WTC11 (cell line): ENCODE data around the gene HHAT. TPM values are rescaled to one million over a fixed set of nuclear protein-coding genes. Genes with fewer than 3 reads are reported as not detected.
A peak's percentile ranks its signal among the peaks of the same experiment; 100 is the strongest.

Source experiments
- ATAC-seq: fragments of 200-7000 bp; cut with Tn5 transposase; 2 replicates; pipeline ENCODE4 v1.10.0; 2021; ENCODE audit warnings: mild to moderate bottlenecking, moderate library complexity
- CTCF ChIA-PET: fragments of 300-600 bp; sonication (Branson Sonifier 250); formaldehyde crosslinking; loops from one replicate; lab custom pipeline; 2021; ENCODE audit warnings: antibody characterized with exemption; lab: Charles Lee
- POLR2A ChIA-PET: fragments of 350-600 bp; sonication (Branson Sonifier 250); formaldehyde crosslinking; loops from one replicate; lab custom pipeline; 2021; ENCODE audit warnings: antibody characterized with exemption; lab: Charles Lee
- DNase-seq: peaks from one replicate; pipeline ENCODE4 v3.0.0; 2021; ENCODE audit warnings: low spot score
- H3K27ac Mint-ChIP-seq: 2 replicates; pipeline ENCODE4 v1.8.0; 2021; ENCODE audit warnings: mixed read lengths
- H3K27me3 Mint-ChIP-seq: 2 replicates; pipeline ENCODE4 v1.8.0; 2021; ENCODE audit warnings: low read depth, mild to moderate bottlenecking, moderate library complexity, mixed read lengths
- H3K36me3 Mint-ChIP-seq: 2 replicates; pipeline ENCODE4 v1.8.0; 2021; ENCODE audit warnings: mixed read lengths
- H3K4me1 Mint-ChIP-seq: 2 replicates; pipeline ENCODE4 v1.8.0; 2022; ENCODE audit warnings: mixed read lengths
- H3K4me3 Mint-ChIP-seq: 2 replicates; pipeline ENCODE4 v1.8.0; 2021; ENCODE audit warnings: mild to moderate bottlenecking, moderate library complexity, mixed read lengths
- H3K9me3 Mint-ChIP-seq: 2 replicates; pipeline ENCODE4 v1.8.0; 2021; ENCODE audit warnings: mixed read lengths
- ATF6 ChIP-seq: sonication (generic); formaldehyde crosslinking; IDR thresholded peaks from 2 replicates; pipeline ENCODE4 v1.8.1; 2023; ENCODE audit warnings: mild to moderate bottlenecking, missing genetic modification reagents
- CTCF ChIP-seq: fragments of 200-600 bp; IDR thresholded peaks from 2 replicates; pipeline ENCODE4 v1.8.0; 2022; ENCODE audit warnings: antibody characterized with exemption
- ELF4 ChIP-seq: sonication (generic); formaldehyde crosslinking; IDR thresholded peaks from 2 replicates; pipeline ENCODE4 v1.8.1; 2022; ENCODE audit warnings: low read depth, mild to moderate bottlenecking, moderate library complexity, missing genetic modification reagents
- FOXJ3 ChIP-seq: sonication (generic); formaldehyde crosslinking; IDR thresholded peaks from 2 replicates; pipeline ENCODE4 v1.9.0; 2021; ENCODE audit warnings: missing genetic modification reagents, mild to moderate bottlenecking, borderline replicate concordance
- GTF2I ChIP-seq: fragments of 250-450 bp; sonication (Bioruptor Pico); conservative IDR thresholded peaks from 2 replicates; pipeline ENCODE4 v1.4.0; 2021; ENCODE audit warnings: mild to moderate bottlenecking
- HMGA2 ChIP-seq: fragments of 250-450 bp; sonication (Bioruptor Pico); IDR thresholded peaks from 2 replicates; pipeline ENCODE4 v1.4.0; 2021; ENCODE audit warnings: mild to moderate bottlenecking, moderate library complexity
- KAT7 ChIP-seq: sonication (generic); formaldehyde crosslinking; IDR thresholded peaks from 2 replicates; pipeline ENCODE4 v1.8.1; 2023; ENCODE audit warnings: missing genetic modification reagents, mild to moderate bottlenecking, borderline replicate concordance
- MLX ChIP-seq: sonication (generic); formaldehyde crosslinking; IDR thresholded peaks from 2 replicates; pipeline ENCODE4 v1.8.1; 2023; ENCODE audit warnings: mild to moderate bottlenecking, missing genetic modification reagents, moderate library complexity
- MYBL2 ChIP-seq: sonication (generic); formaldehyde crosslinking; IDR thresholded peaks from 2 replicates; pipeline ENCODE4 v1.8.1; 2023; ENCODE audit warnings: mild to moderate bottlenecking, moderate library complexity, missing genetic modification reagents
- NR1H2 ChIP-seq: sonication (generic); formaldehyde crosslinking; IDR thresholded peaks from 2 replicates; pipeline ENCODE4 v1.9.0; 2021; ENCODE audit warnings: mild to moderate bottlenecking, moderate library complexity, missing genetic modification reagents
- NR3C1 ChIP-seq: sonication (generic); formaldehyde crosslinking; conservative IDR thresholded peaks from 2 replicates; pipeline ENCODE4 v1.8.1; 2023; ENCODE audit warnings: low read depth, mild to moderate bottlenecking, missing genetic modification reagents
- PRDM15 ChIP-seq: sonication (generic); formaldehyde crosslinking; IDR thresholded peaks from 2 replicates; pipeline ENCODE4 v1.8.0; 2022; ENCODE audit warnings: missing genetic modification reagents
- PREB ChIP-seq: sonication (generic); formaldehyde crosslinking; IDR thresholded peaks from 2 replicates; pipeline ENCODE4 v1.8.1; 2022; ENCODE audit warnings: mild to moderate bottlenecking, missing genetic modification reagents, moderate library complexity, borderline replicate concordance
- RORB ChIP-seq: fragments of 250-450 bp; sonication (Bioruptor Pico); IDR thresholded peaks from 2 replicates; pipeline ENCODE4 v1.9.0; 2021; ENCODE audit warnings: mild to moderate bottlenecking
- STAT6 ChIP-seq: sonication (generic); formaldehyde crosslinking; conservative IDR thresholded peaks from 2 replicates; pipeline ENCODE4 v1.8.1; 2023; ENCODE audit warnings: mild to moderate bottlenecking, low read depth, missing genetic modification reagents, moderate library complexity
- ZMAT4 ChIP-seq: fragments of 250-450 bp; sonication (Bioruptor Pico); IDR thresholded peaks from 2 replicates; pipeline ENCODE4 v1.9.0; 2021; ENCODE audit warnings: mild to moderate bottlenecking
- ZNF232 ChIP-seq: sonication (generic); formaldehyde crosslinking; IDR thresholded peaks from 2 replicates; pipeline ENCODE4 v1.8.0; 2022; ENCODE audit warnings: mild to moderate bottlenecking, missing genetic modification reagents
- ZNF263 ChIP-seq: sonication (generic); formaldehyde crosslinking; IDR thresholded peaks from 2 replicates; pipeline ENCODE4 v1.8.1; 2022; ENCODE audit warnings: low read depth, mild to moderate bottlenecking, moderate library complexity, missing genetic modification reagents
- ZNF425 ChIP-seq: fragments of 250-450 bp; sonication (Bioruptor Pico); conservative IDR thresholded peaks from 2 replicates; pipeline ENCODE4 v1.9.0; 2021; ENCODE audit warnings: mild to moderate bottlenecking
- total RNA-seq: library from RNA; stranded (reverse); gene quantifications from 3 replicates; pipeline ENCODE4 v1.2.3, GENCODE V29; 2021

Gene HHAT
- total RNA-seq, 1 experiment from 2014 or later = 0.39 TPM

GRCh38 chr1:210652329-210652954 lies 323.7 kb downstream of the HHAT start:
- H3K27ac Mint-ChIP-seq = no peak overlapping the region
- peaks cover 5% of the 10 kb centered on the region for H3K9me3 Mint-ChIP-seq
- no peak overlapping the region for H3K4me3 Mint-ChIP-seq
- DNase-seq = no peak
- peaks cover 7% of the 10 kb centered on the region for H3K4me1 Mint-ChIP-seq
- ChIA-PET CTCF (no interaction called here), POLR2A (no interaction called here)
- peak; percentile 58 for ATAC-seq
- peaks cover 4% of the 10 kb centered on the region; the same call in 1 of the 2 replicates for H3K36me3 Mint-ChIP-seq
- no peaks in the 10 kb centered on the region for H3K27me3 Mint-ChIP-seq
- TF ChIP-seq RORB (CRISPR knock-in tag) = no peak
- TF ChIP-seq GTF2I = no peak
- TF ChIP-seq PREB (CRISPR knock-in tag) = no peak
- no peak for TF ChIP-seq ATF6 (CRISPR knock-in tag)
- TF ChIP-seq ZNF263 (CRISPR knock-in tag) = no peak
- TF ChIP-seq MYBL2 (CRISPR knock-in tag) = no peak
- no peak for TF ChIP-seq NR1H2 (CRISPR knock-in tag)
- no peak for TF ChIP-seq ZNF425
- no peak for TF ChIP-seq MLX
- no peak for TF ChIP-seq NR3C1
- TF ChIP-seq KAT7 (CRISPR knock-in tag) = no peak
- TF ChIP-seq PRDM15 (CRISPR knock-in tag) = no peak
- TF ChIP-seq CTCF = no peak
- no peak for TF ChIP-seq ZNF232
- TF ChIP-seq STAT6 (CRISPR knock-in tag) = no peak
- no peak for TF ChIP-seq FOXJ3 (CRISPR knock-in tag)
- no peak for TF ChIP-seq ZMAT4 (CRISPR knock-in tag)
- TF ChIP-seq ELF4 (CRISPR knock-in tag) = no peak
- TF ChIP-seq HMGA2 (CRISPR knock-in tag) = no peak
